Epithelial cell of esophagus (primary cell): ENCODE results near the gene C10orf53.
A peak's percentile ranks its signal among the peaks of the same experiment; 100 is the strongest.

Experiments
- DNase-seq: peaks from one replicate; pipeline ENCODE4 v3.0.0; 2010; ENCODE audit warnings: low read depth
- H3K4me3 ChIP-seq: 2 replicates; pipeline ENCODE4 v1.5.1; 2011; ENCODE audit warnings: mild to moderate bottlenecking, low read length, control low read depth
- CTCF ChIP-seq: IDR thresholded peaks from 2 replicates; pipeline ENCODE4 v1.5.1; 2011; ENCODE audit warnings: low read depth, mild to moderate bottlenecking, low read length, control low read depth, inconsistent platforms; ENCODE audit not compliant: insufficient read depth; ENCODE audit errors: missing control alignments

C10orf53 gene

DNA sequence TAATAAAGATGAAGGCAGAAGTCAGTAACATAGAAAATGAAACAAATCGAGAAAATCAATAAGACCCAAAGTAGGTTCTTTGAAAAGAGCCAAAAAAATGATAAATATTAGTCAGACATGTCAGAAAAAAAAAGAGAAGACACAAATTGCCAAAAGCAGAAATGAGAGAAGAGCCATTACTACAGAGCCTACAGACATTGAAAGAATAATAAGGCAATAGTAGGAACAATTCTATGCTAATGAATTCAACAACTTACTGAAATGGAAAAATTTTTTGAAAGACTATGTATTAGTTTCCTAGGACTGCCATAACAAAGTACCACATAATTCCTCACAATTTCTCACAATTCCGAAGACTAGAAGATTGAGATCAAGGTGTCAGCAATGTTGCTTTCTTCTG lies 47.1 kb downstream of the C10orf53 start:
- no peak for DNase-seq
- no peak for TF ChIP-seq CTCF
- no peak overlapping the region for H3K4me3 ChIP-seq

DNA sequence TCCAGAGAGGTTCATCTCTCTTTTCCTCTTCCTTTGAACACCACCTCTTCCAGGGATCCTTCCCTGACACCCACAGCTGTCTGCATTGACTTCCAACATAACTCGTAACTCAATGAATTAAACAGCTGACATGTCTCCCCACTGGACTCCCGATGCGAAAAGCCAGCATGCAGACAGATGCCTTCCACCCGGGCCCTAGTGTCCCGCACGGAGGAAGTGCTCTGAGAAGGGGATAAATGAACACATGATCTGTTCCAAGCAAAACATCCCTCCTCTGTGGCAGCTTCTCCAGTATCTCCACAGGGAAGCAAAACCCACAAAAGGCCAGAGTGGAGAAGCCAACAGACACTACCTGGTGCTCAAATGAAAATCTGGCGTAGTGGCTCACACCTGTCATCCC lies 54.4 kb downstream of the C10orf53 start:
- TF ChIP-seq CTCF = no peak
- H3K4me3 ChIP-seq = no peak overlapping the region
- no peak for DNase-seq

GRCh38 chr10:49734676-49735075 lies 55.2 kb downstream of the C10orf53 start:
- no peak for TF ChIP-seq CTCF
- no peak overlapping the region for H3K4me3 ChIP-seq
- DNase-seq = peak; percentile 25

DNA sequence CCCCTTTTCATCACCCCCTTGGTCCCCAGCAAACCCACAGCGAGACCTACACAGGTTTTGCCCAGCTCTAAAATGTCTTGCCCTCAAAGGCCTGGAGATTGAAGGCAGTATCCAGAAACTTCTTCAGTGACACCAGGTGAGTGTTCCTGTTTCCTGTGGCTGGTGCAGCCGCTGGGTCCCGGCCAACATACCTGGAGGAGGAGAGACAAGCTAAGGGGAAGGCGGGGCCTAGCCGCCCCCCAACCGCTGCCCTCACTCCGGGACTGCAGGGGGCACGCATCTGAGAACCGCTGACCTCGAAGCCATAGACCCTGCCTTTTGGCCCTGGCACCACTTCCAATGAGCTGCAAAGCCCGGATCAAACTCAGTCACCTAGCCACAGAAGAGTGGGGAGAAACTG lies 55.7 kb downstream of the C10orf53 start:
- no peak overlapping the region for H3K4me3 ChIP-seq
- no peak for TF ChIP-seq CTCF
- no peak for DNase-seq

DNA sequence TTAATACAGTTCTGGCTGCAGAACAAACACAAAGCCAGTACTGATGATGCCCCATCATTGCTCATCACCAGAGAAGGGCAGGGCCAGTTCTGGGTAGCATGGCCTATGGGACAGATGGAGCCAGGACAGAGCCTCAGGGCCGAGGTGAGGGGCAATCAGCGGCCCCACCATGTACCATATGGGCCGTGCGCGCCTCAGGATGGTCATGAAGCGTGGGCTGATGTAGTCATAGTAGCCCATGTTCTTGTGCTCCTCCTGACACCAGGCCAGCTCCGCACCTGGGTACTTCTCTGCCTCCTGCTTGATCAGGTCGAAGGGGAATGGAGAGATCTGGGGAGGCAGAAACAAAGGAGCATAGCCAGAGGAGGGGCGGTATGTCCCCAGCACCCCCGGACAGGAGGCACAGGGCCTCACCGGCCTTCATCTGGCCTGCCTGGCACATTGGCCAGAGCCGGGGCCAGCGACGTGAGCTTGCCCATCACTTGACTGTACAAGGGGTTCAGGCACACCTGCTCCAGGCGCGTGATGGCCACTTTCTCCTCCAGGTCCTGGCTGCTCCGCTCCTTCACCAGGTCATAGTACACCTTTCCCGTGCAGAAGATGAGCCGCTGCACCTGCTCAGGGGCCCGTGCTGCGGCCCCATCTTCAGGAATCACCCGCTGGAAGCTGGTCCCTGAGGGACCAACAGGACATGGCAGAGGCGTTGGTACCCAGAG lies 56.6 kb downstream of the C10orf53 start:
- DNase-seq = no peak
- TF ChIP-seq CTCF = no peak
- no peak overlapping the region for H3K4me3 ChIP-seq

GRCh38 chr10:49736564-49737113 lies 57.2 kb downstream of the C10orf53 start:
- TF ChIP-seq CTCF = no peak
- H3K4me3 ChIP-seq = no peak overlapping the region
- DNase-seq = no peak
